ENCODE measurements around the gene MRGPRX4.
"Not testable (repeated sequence)": the region's sequence is repeated elsewhere in the genome, so short reads cannot be mapped to it uniquely, and the experiment has no call there.

MRGPRX4 gene

GRCh38 chr11:18172666-18173065, at the start of gene MRGPRX4:
TSS of gene MRGPRX4 (plus strand) at chr11:18172837. CDS start at chr11:18173257, 420 bp downstream.
- H3K27me3 ChIP-seq: peaks cover 59% of the 10 kb centered on the region
- no peaks in the 10 kb centered on the region for H3K36me3 ChIP-seq
- TF ChIP-seq CTCF (IDR thresholded peaks at IDR 0.05): no peak
- no peaks in the 10 kb centered on the region for H3K4me1 ChIP-seq (ENCODE audit: control insufficient read depth in 1 of 2, insufficient read depth in 1 of 2, low read depth in 1 of 2, low read length in 1 of 2)
- no peaks in the 10 kb centered on the region for H3K9me3 ChIP-seq
- H3K27ac ChIP-seq: no peak within 1 kb of the TSS
- H3K4me3 ChIP-seq (ENCODE audit: low read depth in 1 of 2, low read length in 1 of 2): no peak within 1 kb of the TSS

- not testable (repeated sequence) for H3K27ac ChIP-seq; H3K4me3 ChIP-seq (ENCODE audit: low read depth in 1 of 2, low read length in 1 of 2); H3K36me3 ChIP-seq; H3K4me1 ChIP-seq (ENCODE audit: control insufficient read depth in 1 of 2, insufficient read depth in 1 of 2, low read depth in 1 of 2, low read length in 1 of 2); H3K9me3 ChIP-seq
- peaks cover 39% of the 10 kb centered on the region for H3K27me3 ChIP-seq
Measured at GRCh38 chr11:18131115-18131514, 41.5 kb upstream of the MRGPRX4 start.

GRCh38 chr11:18132341-18132740, 40.3 kb upstream of the MRGPRX4 start, which contains the start of gene MRGPRX3:
TSS of gene MRGPRX3 (plus strand) at chr11:18132571. CDS start at chr11:18137203, 4,632 bp downstream.
- H3K4me3 ChIP-seq (ENCODE audit: low read depth in 1 of 2, low read length in 1 of 2): no peak within 1 kb of the TSS
- H3K27ac ChIP-seq: no peak within 1 kb of the TSS
- no peaks in the 10 kb centered on the region for H3K36me3 ChIP-seq
- no peak for TF ChIP-seq CTCF (IDR thresholded peaks at IDR 0.05)
- H3K9me3 ChIP-seq: no peaks in the 10 kb centered on the region
- H3K4me1 ChIP-seq (ENCODE audit: control insufficient read depth in 1 of 2, insufficient read depth in 1 of 2, low read depth in 1 of 2, low read length in 1 of 2): no peaks in the 10 kb centered on the region
- peaks cover 39% of the 10 kb centered on the region for H3K27me3 ChIP-seq

- peaks cover 51% of the 10 kb centered on the region for H3K27me3 ChIP-seq
- no peak overlapping the region for H3K27ac ChIP-seq
- TF ChIP-seq CTCF (IDR thresholded peaks at IDR 0.05): no peak
Measured at GRCh38 chr11:18135308-18135707, 37.3 kb upstream of the MRGPRX4 start.

GRCh38 chr11:18137186-18137800, 35.3 kb upstream of the MRGPRX4 start:
- Histone ChIP-seq H3K27ac (no peak overlapping the region), H3K4me3 (ENCODE audit: low read depth in 1 of 2, low read length in 1 of 2) (no peak overlapping the region), H3K36me3 (no peaks in the 10 kb centered on the region), H3K27me3 (peaks cover 51% of the 10 kb centered on the region), H3K4me1 (ENCODE audit: control insufficient read depth in 1 of 2, insufficient read depth in 1 of 2, low read depth in 1 of 2, low read length in 1 of 2) (no peaks in the 10 kb centered on the region), H3K9me3 (no peaks in the 10 kb centered on the region)
- no peak for TF ChIP-seq CTCF (IDR thresholded peaks at IDR 0.05)

More at GRCh38 chr11:18135308-18135707, 37.3 kb upstream of the MRGPRX4 start:
- no peaks in the 10 kb centered on the region for H3K4me1 ChIP-seq (ENCODE audit: control insufficient read depth in 1 of 2, insufficient read depth in 1 of 2, low read depth in 1 of 2, low read length in 1 of 2)
- H3K4me3 ChIP-seq (ENCODE audit: low read depth in 1 of 2, low read length in 1 of 2): no peak overlapping the region
- no peaks in the 10 kb centered on the region for H3K36me3 ChIP-seq
- H3K9me3 ChIP-seq: no peaks in the 10 kb centered on the region

- TF ChIP-seq CTCF (IDR thresholded peaks at IDR 0.05): no peak
Measured at GRCh38 chr11:18140145-18140544, 32.5 kb upstream of the MRGPRX4 start.

More at GRCh38 chr11:18140145-18140544, 32.5 kb upstream of the MRGPRX4 start:
- no peaks in the 10 kb centered on the region for H3K36me3 ChIP-seq
- H3K4me3 ChIP-seq (ENCODE audit: low read depth in 1 of 2, low read length in 1 of 2): no peak overlapping the region
- no peak overlapping the region for H3K27ac ChIP-seq
- H3K4me1 ChIP-seq (ENCODE audit: control insufficient read depth in 1 of 2, insufficient read depth in 1 of 2, low read depth in 1 of 2, low read length in 1 of 2): no peaks in the 10 kb centered on the region
- peaks cover 58% of the 10 kb centered on the region for H3K27me3 ChIP-seq
- H3K9me3 ChIP-seq: no peaks in the 10 kb centered on the region

All from neutrophil (primary cell).